ENCODE results near the gene ACE.

ACE gene

DNA sequence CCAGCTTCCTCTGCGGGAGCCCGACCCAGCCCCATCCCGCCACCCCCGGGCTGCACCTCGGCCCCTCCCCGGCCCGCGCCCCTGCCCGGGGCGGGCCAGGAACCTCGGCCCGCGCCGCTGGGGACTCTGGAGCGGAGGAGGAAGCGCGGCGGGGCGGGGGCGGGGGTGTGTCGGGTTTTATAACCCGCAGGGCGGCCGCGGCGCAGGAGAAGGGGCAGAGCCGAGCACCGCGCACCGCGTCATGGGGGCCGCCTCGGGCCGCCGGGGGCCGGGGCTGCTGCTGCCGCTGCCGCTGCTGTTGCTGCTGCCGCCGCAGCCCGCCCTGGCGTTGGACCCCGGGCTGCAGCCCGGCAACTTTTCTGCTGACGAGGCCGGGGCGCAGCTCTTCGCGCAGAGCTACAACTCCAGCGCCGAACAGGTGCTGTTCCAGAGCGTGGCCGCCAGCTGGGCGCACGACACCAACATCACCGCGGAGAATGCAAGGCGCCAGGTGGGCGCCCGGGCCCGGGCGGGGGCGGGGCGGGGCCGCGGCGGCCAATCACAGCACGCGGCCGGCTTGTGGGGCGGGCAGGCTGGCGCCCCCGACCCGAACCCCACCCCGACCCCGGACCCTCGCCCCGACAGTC, at the start of gene ACE:
TSS of gene ACE (plus strand) at position 208 of the 626 bp plus-strand sequence. CDS start at position 242, 34 bp downstream.
- TF ChIP-seq, protein P1, sequence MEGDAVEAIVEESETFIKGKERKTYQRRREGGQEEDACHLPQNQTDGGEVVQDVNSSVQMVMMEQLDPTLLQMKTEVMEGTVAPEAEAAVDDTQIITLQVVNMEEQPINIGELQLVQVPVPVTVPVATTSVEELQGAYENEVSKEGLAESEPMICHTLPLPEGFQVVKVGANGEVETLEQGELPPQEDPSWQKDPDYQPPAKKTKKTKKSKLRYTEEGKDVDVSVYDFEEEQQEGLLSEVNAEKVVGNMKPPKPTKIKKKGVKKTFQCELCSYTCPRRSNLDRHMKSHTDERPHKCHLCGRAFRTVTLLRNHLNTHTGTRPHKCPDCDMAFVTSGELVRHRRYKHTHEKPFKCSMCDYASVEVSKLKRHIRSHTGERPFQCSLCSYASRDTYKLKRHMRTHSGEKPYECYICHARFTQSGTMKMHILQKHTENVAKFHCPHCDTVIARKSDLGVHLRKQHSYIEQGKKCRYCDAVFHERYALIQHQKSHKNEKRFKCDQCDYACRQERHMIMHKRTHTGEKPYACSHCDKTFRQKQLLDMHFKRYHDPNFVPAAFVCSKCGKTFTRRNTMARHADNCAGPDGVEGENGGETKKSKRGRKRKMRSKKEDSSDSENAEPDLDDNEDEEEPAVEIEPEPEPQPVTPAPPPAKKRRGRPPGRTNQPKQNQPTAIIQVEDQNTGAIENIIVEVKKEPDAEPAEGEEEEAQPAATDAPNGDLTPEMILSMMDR (IDR thresholded peaks at IDR 0.05; ENCODE audit: insufficient read depth, low read depth, low read length, missing control alignments), result no peak
- H3K4me3 ChIP-seq (ENCODE audit: low read depth, low read length), result no peak within 1 kb of the TSS
- DNase-seq (ENCODE audit: low read depth), result peak; percentile 57

- H3K4me3 ChIP-seq (ENCODE audit: low read depth, low read length), result no peak overlapping the region
- TF ChIP-seq, protein P1 (IDR thresholded peaks at IDR 0.05; ENCODE audit: insufficient read depth, low read depth, low read length, missing control alignments), result no peak
- DNase-seq (ENCODE audit: low read depth), result no peak
Measured at GRCh38 chr17:63429766-63430165, 47.1 kb upstream of the ACE start.

GRCh38 chr17:63430223-63430622, 46.6 kb upstream of the ACE start:
- H3K4me3 ChIP-seq (ENCODE audit: low read depth, low read length), result no peak overlapping the region
- TF ChIP-seq, protein P1 (IDR thresholded peaks at IDR 0.05; ENCODE audit: insufficient read depth, low read depth, low read length, missing control alignments), result no peak
- DNase-seq (ENCODE audit: low read depth), result no peak

- H3K4me3 ChIP-seq (ENCODE audit: low read depth, low read length), result no peak overlapping the region
- TF ChIP-seq, protein P1 (IDR thresholded peaks at IDR 0.05; ENCODE audit: insufficient read depth, low read depth, low read length, missing control alignments), result no peak
- DNase-seq (ENCODE audit: low read depth), result no peak
Measured at GRCh38 chr17:63431618-63431938, 45.3 kb upstream of the ACE start.

GRCh38 chr17:63431939-63432804, 44.7 kb upstream of the ACE start:
- H3K4me3 ChIP-seq (ENCODE audit: low read depth, low read length), result no peak overlapping the region
- TF ChIP-seq, protein P1 (IDR thresholded peaks at IDR 0.05; ENCODE audit: insufficient read depth, low read depth, low read length, missing control alignments), result no peak
- DNase-seq (ENCODE audit: low read depth), result no peak

DNA sequence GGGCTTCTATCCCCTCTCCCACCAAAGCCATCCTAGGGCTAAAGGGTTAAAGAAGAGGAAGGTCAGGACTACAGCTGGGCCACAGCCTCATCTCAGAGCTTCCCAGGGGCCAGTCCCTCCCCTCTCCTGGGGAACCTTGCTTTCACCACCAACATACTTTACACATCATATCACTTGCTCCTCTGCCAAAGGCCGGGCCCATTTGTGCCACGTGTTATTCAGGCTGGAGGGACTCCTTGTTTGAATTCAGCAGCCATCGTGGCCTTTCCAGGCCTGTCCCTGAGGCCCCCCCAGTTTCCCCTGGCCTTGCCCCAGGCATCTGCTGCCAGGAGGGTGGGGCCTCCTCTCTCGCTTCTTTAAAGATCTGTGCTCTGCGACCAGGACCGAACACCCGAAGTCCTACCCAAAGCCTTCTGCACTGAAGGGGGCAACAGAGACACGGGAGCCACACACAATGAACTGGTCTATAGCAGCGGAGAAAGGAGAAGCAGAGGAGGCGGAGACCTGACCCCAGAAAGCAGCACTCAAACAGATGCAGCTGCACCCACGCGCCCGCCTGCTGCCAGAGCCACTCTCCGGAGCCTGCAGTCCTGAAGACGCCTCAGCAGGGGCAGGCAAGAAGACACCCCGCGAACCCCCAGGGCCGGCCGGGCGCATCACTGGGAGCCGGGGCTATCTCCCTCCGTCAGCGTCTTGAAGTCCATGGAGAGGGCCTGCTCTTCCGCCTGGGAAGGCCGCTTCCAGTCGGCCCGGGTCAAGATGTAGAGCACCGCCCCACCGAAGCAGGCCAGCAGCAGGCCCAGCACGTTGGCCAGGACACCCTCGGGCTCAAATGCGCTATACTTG, 42.9 kb upstream of the ACE start:
- TF ChIP-seq, protein P1 (IDR thresholded peaks at IDR 0.05; ENCODE audit: insufficient read depth, low read depth, low read length, missing control alignments), result no peak
- DNase-seq (ENCODE audit: low read depth), result no peak
- H3K4me3 ChIP-seq (ENCODE audit: low read depth, low read length), result no peak overlapping the region

Data from GM12865 (cell line).